ENCODE measurements around the gene ADAMTS4.

Gene ADAMTS4

GRCh38 chr1:161164901-161165610 lies 33.8 kb downstream of the ADAMTS4 start:
- no peak for TF ChIP-seq POLR2A (IDR thresholded peaks at IDR 0.05; ENCODE audit: low read depth, low read length)
- FAIRE-seq = no peak
- no peak for DNase-seq (ENCODE audit: insufficient read length, low spot score)

GRCh38 chr1:161163793-161164192 lies 35.1 kb downstream of the ADAMTS4 start:
- DNase-seq (ENCODE audit: insufficient read length, low spot score) = no peak
- TF ChIP-seq POLR2A (IDR thresholded peaks at IDR 0.05; ENCODE audit: low read depth, low read length) = no peak
- no peak for FAIRE-seq

- DNase-seq (ENCODE audit: insufficient read length, low spot score) (no peak), FAIRE-seq (no peak)
- TF ChIP-seq POLR2A (IDR thresholded peaks at IDR 0.05; ENCODE audit: low read depth, low read length) = no peak
These were observed 36.0 kb downstream of the ADAMTS4 start for GRCh38 chr1:161162806-161163205.

GRCh38 chr1:161162052-161162451 lies 36.8 kb downstream of the ADAMTS4 start:
- no peak for TF ChIP-seq POLR2A (IDR thresholded peaks at IDR 0.05; ENCODE audit: low read depth, low read length)
- DNase-seq (ENCODE audit: insufficient read length, low spot score) (no peak), FAIRE-seq (no peak)

- DNase-seq (ENCODE audit: insufficient read length, low spot score) (no peak), FAIRE-seq (no peak)
- TF ChIP-seq POLR2A (IDR thresholded peaks at IDR 0.05; ENCODE audit: low read depth, low read length) = no peak
These were observed 37.2 kb downstream of the ADAMTS4 start for GRCh38 chr1:161161652-161162051.

- no peak for FAIRE-seq
These were observed 38.1 kb downstream of the ADAMTS4 start for GRCh38 chr1:161160671-161161145.

GRCh38 chr1:161159913-161160243 lies 39.0 kb downstream of the ADAMTS4 start:
- no peak for FAIRE-seq
- TF ChIP-seq POLR2A (IDR thresholded peaks at IDR 0.05; ENCODE audit: low read depth, low read length) = no peak
- no peak for DNase-seq (ENCODE audit: insufficient read length, low spot score)

More at GRCh38 chr1:161160671-161161145, 38.1 kb downstream of the ADAMTS4 start:
- no peak for TF ChIP-seq POLR2A (IDR thresholded peaks at IDR 0.05; ENCODE audit: low read depth, low read length)
- DNase-seq (ENCODE audit: insufficient read length, low spot score) = no peak

GRCh38 chr1:161159087-161159912 lies 39.6 kb downstream of the ADAMTS4 start, which contains the start of gene USP21:
TSS of gene USP21 (plus strand) at chr1:161159500. CDS start at chr1:161160641, 1,141 bp downstream.
- FAIRE-seq (no peak), DNase-seq (ENCODE audit: insufficient read length, low spot score) (peak; percentile 77)
- peak; percentile 65 for TF ChIP-seq POLR2A (IDR thresholded peaks at IDR 0.05; ENCODE audit: low read depth, low read length)

- FAIRE-seq (no peak), DNase-seq (ENCODE audit: insufficient read length, low spot score) (no peak)
- TF ChIP-seq POLR2A (IDR thresholded peaks at IDR 0.05; ENCODE audit: low read depth, low read length) = no peak
These were observed 40.4 kb downstream of the ADAMTS4 start for GRCh38 chr1:161158316-161159010.

- FAIRE-seq = no peak
- no peak for TF ChIP-seq POLR2A (IDR thresholded peaks at IDR 0.05; ENCODE audit: low read depth, low read length)
- no peak for DNase-seq (ENCODE audit: insufficient read length, low spot score)
These were observed 41.0 kb downstream of the ADAMTS4 start for GRCh38 chr1:161157867-161158266.

- TF ChIP-seq POLR2A (IDR thresholded peaks at IDR 0.05; ENCODE audit: low read depth, low read length) = peak; percentile 64
- DNase-seq (ENCODE audit: insufficient read length, low spot score) (peak; percentile 70), FAIRE-seq (no peak)
These were observed 45.0 kb downstream of the ADAMTS4 start, which contains the start of gene UFC1 for GRCh38 chr1:161153682-161154337. TSS of gene UFC1 (plus strand) at chr1:161153978. CDS start at chr1:161153998, 20 bp downstream.

- TF ChIP-seq POLR2A (IDR thresholded peaks at IDR 0.05; ENCODE audit: low read depth, low read length) = no peak
- FAIRE-seq (no peak), DNase-seq (ENCODE audit: insufficient read length, low spot score) (no peak)
These were observed 45.7 kb downstream of the ADAMTS4 start for GRCh38 chr1:161153176-161153575.

- FAIRE-seq (no peak), DNase-seq (ENCODE audit: insufficient read length, low spot score) (no peak)
- no peak for TF ChIP-seq POLR2A (IDR thresholded peaks at IDR 0.05; ENCODE audit: low read depth, low read length)
These were observed 53.0 kb downstream of the ADAMTS4 start for GRCh38 chr1:161145832-161146231.

Data from H54 (cell line).